Measurements from ENCODE around the gene ZNF19.

The ZNF19 gene

DNA sequence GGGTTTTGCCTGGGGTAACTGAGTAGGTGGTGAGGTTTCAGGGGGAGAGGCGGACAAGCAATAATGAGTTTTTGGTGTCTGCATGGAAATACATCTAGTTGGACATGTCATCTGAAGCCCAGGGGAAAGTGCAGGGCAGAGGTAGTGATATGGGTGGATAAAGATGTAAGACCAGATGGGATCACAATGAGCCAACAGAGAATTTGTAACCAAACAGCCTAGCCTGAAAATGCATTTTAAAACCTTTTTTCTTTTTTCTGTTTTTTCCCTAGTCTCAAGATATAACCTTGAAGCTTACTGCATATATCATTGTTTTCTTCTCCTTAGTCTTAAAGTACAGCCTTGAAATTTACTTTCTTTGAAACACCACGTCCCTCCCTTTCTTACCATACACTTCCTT lies 3.7 kb upstream of the ZNF19 start:
- no peak for DNase-seq
- intact Hi-C loops (cut with DNase I) = no loop called here

DNA sequence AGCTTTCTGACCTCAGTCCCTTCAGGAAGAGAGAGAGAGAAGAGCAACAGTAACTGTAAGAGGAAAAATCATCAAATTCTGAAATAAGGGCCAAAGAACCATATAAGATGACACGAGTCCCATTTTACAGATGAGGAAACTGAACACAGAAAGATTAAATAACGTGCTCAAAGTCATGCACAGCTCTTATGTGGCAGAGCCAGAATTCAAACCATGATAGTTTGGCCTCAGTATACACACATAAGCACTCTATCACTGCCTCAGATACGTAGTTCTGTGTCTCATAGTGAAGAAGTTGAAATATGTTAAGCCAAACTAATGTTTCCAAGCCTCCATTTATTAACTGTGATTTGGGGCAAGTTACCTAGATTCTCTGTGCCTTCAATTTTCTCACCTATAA lies 1.9 kb upstream of the ZNF19 start:
- no peak for DNase-seq
- intact Hi-C loops (cut with DNase I) = no loop called here

DNA sequence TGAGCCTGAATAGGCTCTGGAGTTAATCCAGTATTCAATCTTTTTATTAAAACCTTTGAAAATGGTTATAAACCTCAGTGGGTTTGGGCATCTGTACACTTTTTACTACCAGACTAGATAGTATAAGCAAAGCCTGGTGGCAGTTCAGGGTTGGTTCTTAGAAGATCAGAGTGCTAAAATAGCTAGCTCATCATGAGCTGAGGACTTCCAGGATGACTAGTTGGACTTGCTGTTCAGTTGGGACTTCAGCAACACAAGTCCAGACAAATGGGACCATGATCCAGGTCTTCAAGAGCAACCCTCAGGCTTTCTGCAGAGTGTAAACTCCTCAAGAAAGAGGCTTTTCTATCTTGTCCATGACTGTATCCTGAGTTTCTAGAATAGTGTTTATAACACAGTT lies 1.2 kb upstream of the ZNF19 start:
- no peak for DNase-seq
- intact Hi-C loops (cut with DNase I) = no loop called here

DNA sequence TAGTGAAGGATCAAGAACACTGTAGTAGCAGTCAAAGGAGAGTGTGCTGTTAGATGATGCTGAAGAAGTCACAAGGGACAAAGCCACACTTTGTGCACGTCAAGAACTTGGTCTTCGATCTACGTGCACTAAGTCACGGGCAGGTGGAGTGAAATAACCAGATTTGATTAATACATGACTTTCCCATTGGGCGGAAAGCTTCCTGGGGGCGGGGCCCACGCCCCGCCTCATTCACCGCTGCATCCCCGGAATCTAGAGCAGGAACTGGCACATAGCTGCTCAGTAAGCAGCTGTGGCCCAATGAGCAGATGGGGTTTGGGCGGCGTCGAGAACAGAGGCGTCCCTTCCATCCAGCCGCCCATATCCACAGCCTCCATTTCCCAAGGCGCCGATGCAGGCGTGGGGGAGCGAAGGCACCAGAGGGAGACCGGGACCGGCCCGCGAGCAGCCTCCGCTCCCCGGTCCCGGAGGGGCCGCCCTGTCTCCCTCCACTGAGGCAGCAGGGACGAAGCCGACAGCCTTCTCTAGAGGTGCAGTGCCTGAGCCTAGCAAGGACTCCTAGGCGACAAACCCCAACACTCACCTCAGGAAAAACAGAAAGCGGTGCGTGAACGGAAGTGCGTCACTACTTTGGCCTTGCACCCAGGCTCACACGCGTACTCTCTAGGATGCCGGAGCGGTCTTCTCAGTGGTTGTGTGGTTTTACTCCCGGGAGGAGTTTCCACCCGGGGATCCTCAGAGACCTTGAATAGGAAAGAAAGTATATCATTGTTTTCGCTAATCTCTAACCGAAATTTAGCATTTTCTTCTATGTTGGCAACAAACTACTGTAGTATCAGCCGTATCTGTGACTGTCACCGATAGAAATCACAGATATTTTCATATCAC lies 4.9 kb downstream of the ZNF19 start:
- intact Hi-C loops (cut with DNase I) = loop anchor here (1.0 kb wide), 1 partner anchor 22 kb away; the partner anchor contains the start of gene ZNF23
- peak; percentile 82 to 98 (median 90) for DNase-seq

DNA sequence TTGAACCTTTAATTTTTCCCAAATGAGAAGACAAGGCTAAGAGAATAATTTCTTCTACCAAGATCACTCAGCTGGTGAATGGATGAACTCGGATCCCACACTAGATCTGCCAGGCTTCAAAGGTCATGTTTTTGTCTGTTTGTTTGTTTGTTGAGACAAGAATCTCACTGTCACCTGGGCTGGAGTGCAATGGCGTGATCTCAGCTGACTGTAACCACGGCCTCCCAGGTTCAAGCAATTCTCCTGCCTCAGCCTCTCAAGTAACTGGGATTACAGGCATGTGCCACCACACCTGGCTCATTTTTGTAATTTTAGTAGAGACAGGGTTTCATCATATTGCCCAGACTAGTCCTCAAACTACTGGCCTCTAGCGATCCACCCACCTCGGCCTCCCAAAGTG lies 6.6 kb downstream of the ZNF19 start:
- no peak for DNase-seq
- intact Hi-C loops (cut with DNase I) = no loop called here

DNA sequence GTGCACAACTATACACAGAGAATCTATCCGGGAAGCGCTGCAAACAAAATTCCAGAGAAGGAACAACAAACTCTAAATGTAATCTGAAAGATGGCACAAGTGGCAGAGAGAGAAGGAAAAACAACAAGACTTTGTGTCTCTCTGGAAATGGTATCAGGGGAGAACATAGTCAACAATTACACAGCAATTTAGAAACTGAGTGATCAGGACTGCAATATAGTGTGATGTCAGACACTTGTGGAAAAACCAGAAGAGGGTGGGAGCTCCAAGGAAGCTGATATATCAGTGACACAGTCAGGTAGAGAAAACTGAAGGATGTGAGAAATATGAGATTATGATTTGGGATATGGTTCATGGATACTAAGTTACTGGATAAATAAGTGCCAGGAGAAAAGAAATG lies 8.2 kb downstream of the ZNF19 start:
- no peak for DNase-seq
- intact Hi-C loops (cut with DNase I) = no loop called here

DNA sequence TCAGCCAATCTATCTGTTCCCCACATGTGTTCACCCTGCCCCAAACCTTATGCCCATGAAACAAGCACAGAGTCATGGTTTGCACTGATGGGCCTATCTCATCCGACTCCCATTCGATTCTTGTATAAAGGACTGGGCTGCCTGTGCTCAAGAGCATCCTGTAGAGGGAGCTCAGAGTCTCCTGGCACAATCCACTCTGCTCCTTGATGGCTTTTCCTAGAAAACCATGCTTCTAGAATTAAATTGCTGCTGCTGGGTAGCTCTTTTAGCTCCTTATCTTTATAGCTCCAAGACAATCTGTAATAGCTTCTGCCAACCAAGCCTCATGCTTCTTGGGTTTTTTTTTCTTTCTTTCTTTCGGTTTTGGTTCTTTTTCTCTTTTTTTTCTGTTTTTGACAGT lies 9.7 kb downstream of the ZNF19 start:
- intact Hi-C loops (cut with DNase I) = no loop called here
- peak in 3 of 10 donors; percentile 8 to 20 (median 11) for DNase-seq

DNA sequence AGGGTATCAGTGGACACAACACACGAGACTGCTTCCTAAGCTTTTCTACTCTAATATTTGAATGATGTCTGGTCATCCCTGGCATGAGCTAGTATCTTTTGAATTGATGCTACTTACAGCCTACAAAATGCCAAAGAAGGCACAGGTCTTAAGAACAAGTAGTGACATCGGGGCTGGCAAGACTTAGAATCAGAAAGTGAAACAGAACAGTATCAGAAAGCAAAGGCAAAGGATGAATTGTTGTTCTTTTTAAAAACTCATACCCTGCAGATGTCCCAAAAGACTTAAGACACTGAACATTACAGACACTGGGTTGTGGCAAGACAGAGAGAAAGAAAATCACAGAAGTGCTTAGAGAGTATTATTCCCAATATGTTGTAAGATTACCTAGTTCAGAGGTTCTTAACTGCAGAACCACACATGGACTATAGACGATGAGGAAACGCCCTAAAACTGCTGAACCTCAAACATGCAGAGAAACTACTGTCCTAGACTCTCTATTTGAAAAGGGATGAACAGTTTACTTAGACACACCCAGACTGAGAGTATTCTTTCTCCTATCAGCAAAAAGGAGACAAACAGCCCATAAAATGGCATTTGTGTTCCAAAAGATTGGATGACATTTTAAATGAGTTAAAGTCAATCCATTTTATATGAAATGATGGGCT lies 12.5 kb downstream of the ZNF19 start:
- DNase-seq = no peak
- intact Hi-C loops (cut with DNase I) = no loop called here

DNA sequence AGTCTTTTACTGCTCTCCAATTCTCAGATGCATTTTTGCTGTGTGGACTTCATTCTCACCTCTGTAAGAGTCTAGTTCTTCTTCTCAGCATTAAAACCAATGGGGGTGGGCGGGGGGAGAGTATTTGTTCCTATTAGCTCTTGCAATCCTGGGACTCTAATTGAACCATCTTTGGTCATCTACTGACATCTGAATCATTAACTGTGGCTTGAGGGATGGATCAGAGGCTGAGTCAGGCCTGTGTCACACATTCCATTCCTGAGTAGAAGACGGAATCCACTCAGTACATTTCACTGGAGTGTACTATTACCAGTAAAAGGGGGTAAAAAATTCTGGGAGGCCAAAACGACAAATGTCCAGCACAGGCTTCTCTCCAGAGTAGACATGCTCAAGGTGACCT lies 14.3 kb downstream of the ZNF19 start:
- intact Hi-C loops (cut with DNase I) = no loop called here
- no peak for DNase-seq

DNA sequence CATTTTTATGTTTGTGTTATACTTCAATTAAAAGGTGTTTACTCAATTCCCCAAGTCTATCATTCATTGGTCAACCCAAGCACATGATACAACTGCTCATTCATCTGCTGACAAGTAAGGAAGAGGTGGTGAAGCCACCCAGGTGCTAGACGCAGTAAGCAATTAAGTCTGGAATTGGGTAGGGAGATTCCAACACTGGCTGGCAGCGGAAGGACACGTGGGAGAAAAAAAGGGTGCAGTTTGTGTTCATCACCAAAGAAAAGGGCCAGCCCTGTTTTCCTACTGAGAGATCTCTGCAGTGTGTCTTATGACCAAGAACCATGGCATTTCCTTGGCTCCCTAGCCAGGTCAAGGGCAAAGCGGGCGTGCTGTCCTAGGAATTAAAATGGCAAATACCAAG lies 15.2 kb downstream of the ZNF19 start:
- intact Hi-C loops (cut with DNase I) = no loop called here
- no peak for DNase-seq

DNA sequence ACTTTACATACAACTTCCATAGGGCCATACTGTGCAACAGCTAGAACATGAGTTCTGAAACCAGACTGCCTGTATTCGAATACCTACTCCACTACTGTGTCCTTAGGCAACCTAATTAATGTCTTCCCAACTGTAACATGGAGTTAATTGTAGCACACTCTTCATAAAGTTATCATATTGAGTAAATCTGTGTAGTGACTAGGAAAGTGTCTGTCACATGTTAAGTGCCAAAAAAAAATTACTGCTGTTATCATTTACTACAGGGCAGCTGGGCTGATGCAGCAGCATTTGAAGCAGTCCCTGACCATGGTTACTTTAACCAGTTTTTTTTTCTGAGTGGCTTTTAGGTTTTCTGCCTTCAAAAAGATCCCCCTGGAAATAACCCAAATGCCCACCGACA lies 16.2 kb downstream of the ZNF19 start:
- DNase-seq = no peak
- intact Hi-C loops (cut with DNase I) = no loop called here

DNA sequence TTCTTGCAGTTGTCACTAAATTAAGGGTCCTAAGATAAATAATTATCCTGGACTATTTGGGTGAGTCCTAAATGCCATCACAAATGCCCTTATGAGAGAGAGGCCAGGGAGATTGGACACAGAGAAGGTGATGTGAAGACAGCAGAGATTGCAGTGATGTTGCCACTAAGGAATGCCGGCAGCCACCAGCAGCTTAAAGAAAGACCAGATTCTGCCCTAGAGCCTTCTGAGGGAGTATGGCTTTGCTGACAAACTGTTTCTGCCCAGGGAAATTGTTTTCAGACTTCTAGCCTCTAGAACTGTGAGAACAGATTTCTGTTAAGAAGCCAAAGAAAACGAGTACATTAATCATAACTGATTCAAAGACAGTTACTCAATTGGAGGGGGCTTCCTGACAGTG lies 17.1 kb downstream of the ZNF19 start:
- DNase-seq = no peak
- intact Hi-C loops (cut with DNase I) = no loop called here

DNA sequence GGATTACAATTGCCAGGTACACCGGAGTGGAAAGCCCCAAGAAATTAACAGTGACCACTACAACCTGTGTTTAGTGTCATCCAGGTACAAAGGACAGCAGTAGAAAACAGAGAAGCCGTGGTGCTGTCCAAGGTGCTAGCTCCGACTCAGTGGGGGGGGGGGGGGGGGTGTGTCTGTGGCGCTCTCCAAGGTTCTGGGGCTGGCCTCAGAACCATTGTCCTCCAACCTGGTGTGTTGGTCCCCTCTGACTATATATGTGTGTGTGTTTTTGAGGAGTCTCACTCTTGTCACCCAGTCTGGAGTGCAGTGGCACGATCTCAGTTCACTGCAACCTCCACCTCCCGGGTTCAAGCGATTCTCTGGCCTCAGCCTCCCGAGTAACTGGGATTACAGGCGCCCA lies 21.3 kb downstream of the ZNF19 start:
- no peak for DNase-seq
- intact Hi-C loops (cut with DNase I) = loop anchor here (10.0 kb wide), 1 partner anchor 97 kb away; no protein-coding TSS in a partner anchor

DNA sequence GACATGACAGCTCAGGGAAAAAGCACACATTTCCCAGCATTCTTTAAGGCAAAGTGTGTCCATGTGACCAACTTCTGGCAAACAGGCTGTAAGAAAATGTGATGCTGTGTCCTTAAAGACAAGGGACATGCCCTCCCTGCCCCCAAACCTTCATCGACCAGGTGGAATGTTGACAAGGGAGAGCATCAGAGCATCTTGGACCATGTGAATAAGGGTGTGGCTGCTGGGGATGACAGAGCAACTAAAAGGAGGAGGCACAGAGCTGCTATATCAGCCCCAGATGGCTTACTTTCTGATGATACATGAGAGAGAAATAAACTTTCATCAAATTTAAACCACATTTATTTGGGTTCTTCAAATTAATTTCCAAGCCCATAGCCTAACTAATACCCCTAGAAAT lies 24.9 kb downstream of the ZNF19 start:
- DNase-seq = no peak
- intact Hi-C loops (cut with DNase I) = loop anchor here (10.0 kb wide), 1 partner anchor 101 kb away; no protein-coding TSS in a partner anchor

DNA sequence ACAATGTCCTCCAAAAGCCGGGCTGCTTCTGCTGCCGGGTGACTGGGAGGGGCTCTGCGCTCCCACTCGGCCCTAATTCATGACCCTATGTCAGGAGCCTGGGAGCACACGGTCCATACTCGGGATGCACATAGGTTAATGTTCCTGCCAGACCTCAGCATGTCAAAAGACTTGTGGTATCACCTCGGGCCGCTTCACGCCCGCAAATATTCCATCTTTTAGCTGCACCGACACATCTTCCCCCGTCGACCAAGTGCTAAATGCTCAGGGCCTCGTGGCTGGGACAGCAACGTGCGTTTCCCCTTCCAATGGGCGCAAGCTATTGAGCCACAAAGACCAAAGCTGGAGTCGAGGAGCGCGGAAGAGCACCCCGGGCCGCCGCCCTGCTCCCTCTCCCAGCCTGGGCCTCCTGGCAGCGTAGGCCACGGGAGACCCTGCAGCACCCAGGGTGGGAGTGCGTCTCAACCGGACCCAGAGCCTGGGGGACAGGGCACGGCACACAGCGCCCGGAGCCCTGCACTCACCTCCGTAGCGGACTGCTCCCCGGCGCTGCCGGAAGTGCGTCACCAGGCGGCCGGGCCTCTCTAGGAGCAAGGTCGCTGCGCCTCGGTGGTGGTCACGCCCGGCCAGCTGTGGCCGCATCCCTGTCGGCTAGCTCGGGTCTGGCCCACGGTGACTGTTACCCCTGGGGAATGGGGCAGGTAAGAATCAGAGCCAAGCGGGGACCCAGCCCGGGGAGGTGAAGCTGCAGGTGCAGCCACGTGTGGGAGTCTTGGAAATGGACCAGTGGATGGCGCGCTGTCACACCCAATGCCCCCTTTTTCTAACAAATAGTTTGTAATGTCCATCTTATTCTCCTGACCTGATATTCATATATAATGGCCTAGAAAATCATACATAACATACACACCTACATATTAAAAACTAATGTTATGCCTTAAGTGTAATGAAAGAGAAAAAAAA lies 27.2 kb downstream of the ZNF19 start, which contains the start of gene ZNF23:
TSS of gene ZNF23 (minus strand) at position 562 of the 963 bp plus-strand sequence. CDS start 5,451 bp downstream, outside the sequence.
- DNase-seq = peak; percentile 83 to 98 (median 89)
- intact Hi-C loops (cut with DNase I) = loop anchor here (1.0 to 10.0 kb wide), 2 partner anchors 22 to 103 kb away; no protein-coding TSS in a partner anchor

DNA sequence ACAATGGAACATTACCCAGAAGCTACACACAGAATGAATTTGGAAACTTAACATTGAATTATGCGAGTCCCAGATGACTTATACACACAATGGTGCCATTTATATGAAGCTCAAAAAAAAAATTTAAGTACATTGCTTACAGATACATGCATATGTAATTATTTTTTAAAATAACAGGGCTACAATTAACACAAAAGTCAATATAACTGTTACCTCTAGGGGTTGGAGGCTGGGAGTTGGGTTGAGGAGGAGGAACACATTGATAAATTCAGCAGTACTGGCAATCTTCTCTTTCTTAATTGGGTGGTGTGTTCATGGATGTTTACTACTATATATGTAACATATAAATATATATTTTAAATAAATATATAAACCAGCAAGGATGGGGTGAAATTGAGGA lies 28.2 kb downstream of the ZNF19 start:
- DNase-seq = no peak
- intact Hi-C loops (cut with DNase I) = loop anchor here (10.0 kb wide), 1 partner anchor 104 kb away; no protein-coding TSS in a partner anchor

DNA sequence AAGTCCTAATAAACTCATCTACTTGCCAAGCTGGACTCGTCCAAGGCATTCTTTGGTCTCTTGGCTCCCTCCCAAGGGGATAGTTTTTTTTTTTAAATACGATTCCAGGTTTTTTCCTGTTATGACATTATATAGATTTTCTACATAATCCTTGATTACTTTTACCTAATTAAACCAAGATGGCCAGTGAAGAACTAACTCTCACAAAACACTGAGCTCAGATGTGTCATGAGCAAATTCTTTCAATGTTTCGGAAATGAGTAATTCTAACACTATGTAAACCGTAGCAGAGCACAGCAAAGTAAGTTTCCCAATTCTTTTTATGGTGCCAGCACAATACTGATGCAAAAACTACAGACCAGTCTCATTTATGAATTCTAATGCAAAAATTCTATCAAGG lies 28.9 kb downstream of the ZNF19 start:
- no peak for DNase-seq
- intact Hi-C loops (cut with DNase I) = loop anchor here (10.0 kb wide), 1 partner anchor 105 kb away; no protein-coding TSS in a partner anchor

DNA sequence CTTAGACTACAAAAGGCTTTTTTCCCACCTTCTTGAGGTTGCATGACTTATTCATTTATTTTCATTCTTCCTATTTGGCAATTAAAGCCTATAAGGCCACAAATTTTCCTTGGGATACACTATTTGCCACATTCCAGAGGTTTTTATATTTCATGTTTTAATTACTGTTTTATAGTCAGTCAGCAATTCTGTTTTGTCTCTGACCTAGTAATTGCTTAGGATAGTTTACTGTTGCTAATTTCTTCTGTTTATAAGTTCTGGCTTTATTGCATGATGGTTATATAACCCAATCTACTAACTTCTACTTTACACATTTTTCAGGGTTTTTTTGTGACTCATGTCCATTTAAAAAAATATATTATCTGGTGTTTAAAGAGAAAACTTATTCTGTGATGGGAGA lies 29.6 kb downstream of the ZNF19 start:
- no peak for DNase-seq
- intact Hi-C loops (cut with DNase I) = loop anchor here (5.0 kb wide), 1 partner anchor 38 kb away; no protein-coding TSS in a partner anchor

DNA sequence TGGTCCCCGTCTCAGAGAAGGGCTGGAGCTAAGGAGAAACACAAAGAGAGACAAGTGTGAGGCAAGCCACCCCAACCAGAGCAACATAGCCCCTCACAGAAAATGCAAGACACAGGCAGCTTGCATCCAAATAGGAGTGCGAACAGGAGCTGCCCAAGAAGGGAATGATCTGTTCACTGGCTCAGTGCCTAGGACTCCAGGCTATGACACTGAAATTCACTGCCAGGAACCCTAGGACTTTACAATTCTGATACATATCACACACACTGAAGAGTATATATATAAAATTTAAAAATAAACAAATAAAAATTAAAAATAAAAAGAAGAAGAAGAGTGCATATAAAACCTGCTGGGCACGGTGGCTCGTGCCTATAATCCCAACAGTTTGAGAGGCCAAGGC lies 32.3 kb downstream of the ZNF19 start:
- intact Hi-C loops (cut with DNase I) = loop anchor here (5.0 kb wide), 1 partner anchor 40 kb away; no protein-coding TSS in a partner anchor

DNA sequence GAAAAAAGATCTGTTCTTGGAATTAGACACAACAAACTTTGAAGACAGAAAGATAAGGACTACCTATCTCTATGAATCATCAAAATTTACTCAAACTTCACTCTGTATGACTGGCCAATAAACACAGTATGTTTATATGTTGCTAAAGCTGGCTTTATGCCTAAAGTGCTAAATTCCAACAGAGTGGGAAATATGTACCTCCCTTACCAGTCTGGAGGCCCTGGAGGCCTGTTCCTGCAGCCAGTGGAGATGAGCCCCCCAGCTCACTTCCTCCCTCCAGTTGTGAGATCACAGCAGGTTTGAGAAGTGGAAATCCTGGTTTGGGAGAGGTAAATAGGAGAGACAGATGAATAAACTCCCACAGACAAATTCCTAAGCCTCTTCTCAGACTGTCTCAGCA lies 36.1 kb downstream of the ZNF19 start:
- no peak for DNase-seq
- intact Hi-C loops (cut with DNase I) = no loop called here

More for the DNA sequence above, 32.3 kb downstream of the ZNF19 start:
- no peak for DNase-seq

All from posterior cingulate gyrus (tissue), 11 donors.